Measurements from ENCODE around the gene EEFSEC.

EEFSEC gene

GRCh38 chr3:128153156-128154041 is at the start of gene EEFSEC:
Gene EEFSEC (plus strand): TSS chr3:128153481. CDS start chr3:128153508, 27 bp downstream.
- peak; percentile 90 for DNase-seq

GRCh38 chr3:128107834-128108233 is 45.4 kb upstream of the EEFSEC start:
- DNase-seq = no peak

GRCh38 chr3:128111147-128111546 is 42.1 kb upstream of the EEFSEC start:
- no peak for DNase-seq

- peak; percentile 63 for DNase-seq
Observed at GRCh38 chr3:128112357-128112968, 40.8 kb upstream of the EEFSEC start.

- DNase-seq = no peak
Observed at GRCh38 chr3:128113817-128114794, 39.2 kb upstream of the EEFSEC start.

GRCh38 chr3:128122013-128122412 is 31.3 kb upstream of the EEFSEC start:
- no peak for DNase-seq

- peak; percentile 58 for DNase-seq
Observed at GRCh38 chr3:128123156-128123537, 30.1 kb upstream of the EEFSEC start.

- DNase-seq = peak; percentile 100
Observed at GRCh38 chr3:128123538-128124368, 29.5 kb upstream of the EEFSEC start, which contains the start of gene RUVBL1. Gene RUVBL1 (minus strand): TSS chr3:128123812. CDS start chr3:128123724, 88 bp downstream.

- DNase-seq = no peak
Observed at GRCh38 chr3:128127236-128127635, 26.0 kb upstream of the EEFSEC start.

- DNase-seq = peak; percentile 88
Observed at GRCh38 chr3:128128251-128128650, 25.0 kb upstream of the EEFSEC start.

- DNase-seq = no peak
Observed at GRCh38 chr3:128131897-128132646, 21.2 kb upstream of the EEFSEC start.

GRCh38 chr3:128133273-128133883 is 19.9 kb upstream of the EEFSEC start:
- peak; percentile 77 for DNase-seq

- DNase-seq = no peak
Observed at GRCh38 chr3:128143496-128143895, 9.8 kb upstream of the EEFSEC start.

GRCh38 chr3:128144512-128145187 is 8.6 kb upstream of the EEFSEC start:
- no peak for DNase-seq

GRCh38 chr3:128145279-128145678 is 8.0 kb upstream of the EEFSEC start:
- peak; percentile 91 for DNase-seq

GRCh38 chr3:128146201-128146600 is 7.1 kb upstream of the EEFSEC start:
- no peak for DNase-seq

- DNase-seq = no peak
Observed at GRCh38 chr3:128149650-128150049, 3.6 kb upstream of the EEFSEC start.

GRCh38 chr3:128151758-128152274 is 1.5 kb upstream of the EEFSEC start:
- DNase-seq = no peak

- DNase-seq = peak; percentile 89
Observed at GRCh38 chr3:128152419-128153155, 694 bp upstream of the EEFSEC start.

Data from hematopoietic multipotent progenitor cell treated with erythropoietin and hydrocortisone succinate and interleukin-3 and kit ligand, for 4 days (in vitro differentiated cells).